ENCODE measurements around the gene HIF3A.

GRCh38 chr19:46289724-46290619 is 6.9 kb upstream of the HIF3A start:
- no peak for TF ChIP-seq CTCF (IDR thresholded peaks at IDR 0.05; ENCODE audit: poor library complexity)
- TF ChIP-seq EZH2 (IDR thresholded peaks at IDR 0.05; ENCODE audit: borderline replicate concordance) = no peak

Data from hepatocyte (in vitro differentiated cells).